HepG2 (cell line): ENCODE results near the gene KATNBL1. TPM values are rescaled to one million over a fixed set of nuclear protein-coding genes. Genes with fewer than 3 reads are reported as not detected.
A peak's percentile ranks its signal among the peaks of the same experiment; 100 is the strongest.

Experiments used
- ATAC-seq: fragments of 200-7000 bp; cut with Tn5 transposase; 3 replicates; pipeline ENCODE4 v1.9.1; 2020; ENCODE audit warnings: mild to moderate bottlenecking, moderate library complexity
- BruUV-seq: library from RNA; stranded (reverse); fragments of 400-500 nt; replicated peaks from 2 replicates; lab custom pipeline; 2021; lab: Mats Ljungman, UMichigan
- CTCF ChIA-PET: fragments of 300-600 bp; formaldehyde crosslinking; extraction: SDS; loops from one replicate; lab custom pipeline; 2021; ENCODE audit warnings: low total read pairs, inconsistent platforms, low intra/inter-chr PET ratio; lab: Yijun Ruan, JAX
- POLR2A ChIA-PET: fragments of 350-600 bp; sonication (Branson Sonifier 250); formaldehyde crosslinking; loops from one replicate; lab custom pipeline; 2020; ENCODE audit warnings: antibody characterized with exemption, inconsistent platforms; lab: Yijun Ruan, JAX
- DNase-seq: peaks from one replicate; pipeline ENCODE4 v3.0.0-alpha.2; 2015; ENCODE audit warnings: low spot score
- FAIRE-seq: peaks from 3 replicates; lab custom pipeline; 2011; peaks lifted over from hg19 to GRCh38; lab: Jason Lieb, UNC
- H2AFZ ChIP-seq: one replicate; pipeline ENCODE4 v1.6.1; 2011; ENCODE audit warnings: low read length, inconsistent platforms
- H3K27ac ChIP-seq: fragments of 300-600 bp; 3 replicates; pipeline ENCODE4 v1.8.0; 2011; ENCODE audit warnings: mixed run types, mild to moderate bottlenecking, mixed read lengths, low read length, inconsistent platforms; ENCODE audit not compliant: insufficient read depth; ENCODE audit errors: extremely low read length
- H3K27me3 ChIP-seq, 2 experiments: fragments of 200-600 bp in 1 of 2; 2 replicates in 1 of 2; 3 replicates in 1 of 2; pipeline versions ENCODE4 v1.6.0 to v1.8.0; 2011; ENCODE audit warnings: low read length in 2 of 2, mild to moderate bottlenecking in 2 of 2, moderate library complexity in 2 of 2, inconsistent platforms in 1 of 2; ENCODE audit not compliant: insufficient read depth in 2 of 2, control insufficient read depth in 1 of 2
- H3K36me3 ChIP-seq, 2 experiments: fragments of 200-600 bp in 1 of 2; replicated peaks in 1 of 2; 2 replicates in 1 of 2; 3 replicates in 1 of 2; pipeline versions ENCODE4 v1.5.1 to v1.8.0; 2011; ENCODE audit warnings: low read length in 2 of 2, inconsistent platforms in 1 of 2; ENCODE audit not compliant: insufficient read depth in 2 of 2, control insufficient read depth in 1 of 2
- H3K4me1 ChIP-seq: 2 replicates; pipeline ENCODE4 v1.5.1; 2012; ENCODE audit warnings: low read length, inconsistent platforms; ENCODE audit not compliant: insufficient read depth
- H3K4me2 ChIP-seq: 2 replicates; pipeline ENCODE4 v1.6.0; 2011; ENCODE audit warnings: low read depth, low read length, inconsistent platforms
- H3K4me3 ChIP-seq, 3 experiments: fragments of 200-600 bp in 1 of 3; sonication (generic), shearing (Covaris generic) in 1 of 3; replicated peaks in 1 of 3; 2 replicates each; pipeline ENCODE4 v1.5.1; 2011 to 2016; ENCODE audit warnings: low read length in 3 of 3, inconsistent platforms in 2 of 3, low read depth in 2 of 3, mild to moderate bottlenecking in 2 of 3, control low read depth in 1 of 3, mixed read lengths in 1 of 3; ENCODE audit not compliant: insufficient read depth in 1 of 3
- H3K79me2 ChIP-seq: one replicate; pipeline ENCODE4 v1.6.1; 2011; ENCODE audit warnings: low read length, inconsistent platforms; ENCODE audit not compliant: insufficient read depth
- H3K9ac ChIP-seq: 2 replicates; pipeline ENCODE4 v1.6.0; 2011; ENCODE audit warnings: mild to moderate bottlenecking, low read depth, low read length, inconsistent platforms; ENCODE audit not compliant: insufficient read depth
- H3K9me3 ChIP-seq: 2 replicates; pipeline ENCODE4 v1.5.1; 2012; ENCODE audit warnings: mild to moderate bottlenecking, low read length
- H4K20me1 ChIP-seq: 2 replicates; pipeline ENCODE4 v1.6.0; 2011; ENCODE audit warnings: inconsistent platforms, mild to moderate bottlenecking, low read length, moderate library complexity; ENCODE audit not compliant: insufficient read depth
- CREB1 ChIP-seq, 2 experiments: fragments of 450-650 bp in 1 of 2; IDR thresholded peaks; 2 replicates each; pipeline ENCODE4 v1.6.1; 2016 to 2017; ENCODE audit warnings: control low read depth in 1 of 2, mild to moderate bottlenecking in 1 of 2, missing compliant biosample characterization in 1 of 2, missing genetic modification characterization in 1 of 2
- FOSL2 ChIP-seq: sonication (generic); formaldehyde crosslinking; IDR thresholded peaks from 2 replicates; pipeline ENCODE4 v1.4.0; 2020; ENCODE audit warnings: missing genetic modification reagents
- IRF9 ChIP-seq: sonication (generic); formaldehyde crosslinking; IDR thresholded peaks from 2 replicates; pipeline ENCODE4 v1.8.0; 2022; ENCODE audit warnings: missing genetic modification reagents, mild to moderate bottlenecking, borderline replicate concordance
- ZBTB1 ChIP-seq: sonication (generic); formaldehyde crosslinking; IDR thresholded peaks from 2 replicates; pipeline ENCODE4 v1.4.0; 2020; ENCODE audit warnings: missing genetic modification reagents, borderline replicate concordance
- ZNF704 ChIP-seq: sonication (generic); formaldehyde crosslinking; IDR thresholded peaks from 2 replicates; pipeline ENCODE4 v1.8.1; 2023; ENCODE audit warnings: mild to moderate bottlenecking, inconsistent platforms, moderate library complexity, missing genetic modification reagents, borderline replicate concordance
- WGBS: methylation state at CpG from one replicate; pipeline ENCODE4 v1.1.6; 2017; ENCODE audit warnings: low lambda C conversion rate; 5-methylcytosine and 5-hydroxymethylcytosine counted together
- in situ Hi-C: cut with HindIII; loops from 2 replicates; pipeline ENCODE4 v1.10.0; 2017; ENCODE audit warnings: low pct_unique_long_range_greater_than_20kb; ENCODE audit not compliant: extremely low pct_ligation_motif_present
- intact Hi-C: fragments of 100-400 bp; cut with micrococcal nuclease; formaldehyde crosslinking; loops from one replicate; pipeline ENCODE4 v1.10.0; 2022; ENCODE audit not compliant: unreplicated experiment
- polyA plus RNA-seq, 8 experiments: library from polyadenylated mRNA; depleted of rRNA in 3 of 8; stranded (reverse) in 7 of 8; unstranded in 1 of 8; fragments of >200 nt; fragmentation: Illumina TruSeq in 4 of 8; extraction: Trizol in 4 of 8; gene quantifications; 2 replicates each; pipeline versions ENCODE4 v1.2.1 to v1.2.3, GENCODE V29; 2011 to 2016; ENCODE audit warnings: low read depth in 4 of 8, missing spikeins in 1 of 8, mixed read lengths in 1 of 8; ENCODE audit not compliant: insufficient read depth in 1 of 8
- total RNA-seq, 5 experiments: library from RNA; depleted of rRNA; stranded (reverse); fragments of >200 nt; fragmentation: Illumina TruSeq; extraction: Trizol; gene quantifications; 2 replicates each; pipeline ENCODE4 v1.2.3, GENCODE V29; 2016; ENCODE audit warnings: low read depth in 1 of 5

The KATNBL1 gene
- total and polyA plus RNA-seq, 2 of the 13 experiments (the other 11 are each of a cell fraction or from before 2014, with no cell fraction given), result 23.4 to 42.8 TPM

GRCh38 chr15:34223904-34224596 lies 14.2 kb upstream of the KATNBL1 start (continued):
- no peak for TF ChIP-seq FOSL2

GRCh38 chr15:34217587-34218225 lies 7.8 kb upstream of the KATNBL1 start:
- in situ Hi-C loops, result no loop called here
- Histone ChIP-seq H3K4me3 (no peak overlapping the region), H3K36me3 (no peaks in the 10 kb centered on the region), H2AFZ (no peak overlapping the region), H3K4me1 (no peaks in the 10 kb centered on the region), H4K20me1 (no peaks in the 10 kb centered on the region), H3K27ac (no peak overlapping the region), H3K27me3 (no peaks in the 10 kb centered on the region), H3K79me2 (no peaks in the 10 kb centered on the region)
- no TSS peak for BruUV-seq
- ATAC-seq, result no peak
- WGBS, result 37% methylated on average over 7 of the region's 7 CpGs
- ChIA-PET POLR2A (no interaction called here), CTCF (no interaction called here)
- DNase-seq, result no peak
- no peak for FAIRE-seq
- TF ChIP-seq ZBTB1 (no peak), IRF9 (no peak), ZNF704 (CRISPR knock-in tag) (no peak), CREB1 (IDR thresholded peaks at IDR 0.05) (peak; percentile 14; the same call in 1 of the 2 replicates), CREB1 (CRISPR knock-in tag; IDR thresholded peaks at IDR 0.05) (no peak)
- TF ChIP-seq, all 625 proteins: peak for 1
- Histone ChIP-seq H3K9me3 (no peaks in the 10 kb centered on the region), H3K9ac (no peak overlapping the region), H3K4me2 (no peak overlapping the region)
- intact Hi-C loops, result no loop called here
